AG20443 (cell line): ENCODE measurements around the gene PPM1L.
"Not testable (repeated sequence)": the region's sequence is repeated elsewhere in the genome, so short reads cannot be mapped to it uniquely, and the experiment has no call there.

Experiments
- DNase-seq: peaks from one replicate; pipeline ENCODE4 v3.0.0; 2012; ENCODE audit warnings: low spot score, mixed read lengths

PPM1L gene

GRCh38 chr3:160755776-160756304 is at the start of gene PPM1L:
PPM1L (plus strand) TSS chr3:160756231.
- peak; percentile 67 for DNase-seq

- DNase-seq, result peak; percentile 53
Measured at GRCh38 chr3:160707187-160707794, 48.7 kb upstream of the PPM1L start.

GRCh38 chr3:160709477-160710182 is 46.4 kb upstream of the PPM1L start:
- DNase-seq, result no peak

GRCh38 chr3:160713144-160713543 is 42.9 kb upstream of the PPM1L start:
- not testable (repeated sequence) for DNase-seq

GRCh38 chr3:160719710-160720109 is 36.3 kb upstream of the PPM1L start:
- no peak for DNase-seq

- no peak for DNase-seq
Measured at GRCh38 chr3:160720123-160720746, 35.8 kb upstream of the PPM1L start.

- no peak for DNase-seq
Measured at GRCh38 chr3:160722331-160722730, 33.7 kb upstream of the PPM1L start.

GRCh38 chr3:160725338-160725737 is 30.7 kb upstream of the PPM1L start:
- no peak for DNase-seq

- no peak for DNase-seq
Measured at GRCh38 chr3:160735826-160736225, 20.2 kb upstream of the PPM1L start.

GRCh38 chr3:160738048-160738447 is 18.0 kb upstream of the PPM1L start:
- no peak for DNase-seq

- no peak for DNase-seq
Measured at GRCh38 chr3:160739079-160739478, 17.0 kb upstream of the PPM1L start.

GRCh38 chr3:160746976-160747375 is 9.1 kb upstream of the PPM1L start:
- DNase-seq, result no peak

- no peak for DNase-seq
Measured at GRCh38 chr3:160747422-160747821, 8.6 kb upstream of the PPM1L start.

- DNase-seq, result no peak
Measured at GRCh38 chr3:160748231-160748630, 7.8 kb upstream of the PPM1L start.

- no peak for DNase-seq
Measured at GRCh38 chr3:160748787-160749186, 7.2 kb upstream of the PPM1L start.

GRCh38 chr3:160753953-160754352 is 2.1 kb upstream of the PPM1L start:
- no peak for DNase-seq

GRCh38 chr3:160754371-160754854 is 1.6 kb upstream of the PPM1L start:
- peak; percentile 54 for DNase-seq

GRCh38 chr3:160754855-160755747 is 930 bp upstream of the PPM1L start:
- DNase-seq, result peak; percentile 96

GRCh38 chr3:160757233-160758106 is 1.4 kb downstream of the PPM1L start:
- no peak for DNase-seq

- no peak for DNase-seq
Measured at GRCh38 chr3:160758929-160759577, 3.0 kb downstream of the PPM1L start.
